GM18526 (cell line): ENCODE results near the gene RECK.

Experiments
- POLR2A ChIP-seq: IDR thresholded peaks from 3 replicates; pipeline ENCODE4 v1.6.1; 2011; ENCODE audit not compliant: insufficient read length; ENCODE audit errors: extremely low read depth

The RECK gene

GRCh38 chr9:36151316-36152210, 114.8 kb downstream of the RECK start:
- peak; percentile 57 for TF ChIP-seq POLR2A

- no peak for TF ChIP-seq POLR2A
These were observed 116.2 kb downstream of the RECK start for GRCh38 chr9:36152741-36153438.

GRCh38 chr9:36153746-36154145, 117.0 kb downstream of the RECK start:
- TF ChIP-seq POLR2A = no peak

- TF ChIP-seq POLR2A = no peak
These were observed 117.7 kb downstream of the RECK start for GRCh38 chr9:36154331-36154952.

GRCh38 chr9:36156116-36156515, 119.4 kb downstream of the RECK start:
- no peak for TF ChIP-seq POLR2A

- TF ChIP-seq POLR2A = no peak
These were observed 121.4 kb downstream of the RECK start for GRCh38 chr9:36158122-36158521.

GRCh38 chr9:36158917-36159316, 122.2 kb downstream of the RECK start:
- no peak for TF ChIP-seq POLR2A

GRCh38 chr9:36161187-36161586, 124.5 kb downstream of the RECK start:
- TF ChIP-seq POLR2A = no peak

- TF ChIP-seq POLR2A = no peak
These were observed 125.6 kb downstream of the RECK start for GRCh38 chr9:36162211-36162738.

- no peak for TF ChIP-seq POLR2A
These were observed 126.5 kb downstream of the RECK start for GRCh38 chr9:36163049-36163785.

GRCh38 chr9:36163786-36164170, 127.1 kb downstream of the RECK start:
- TF ChIP-seq POLR2A = no peak

- no peak for TF ChIP-seq POLR2A
These were observed 127.7 kb downstream of the RECK start for GRCh38 chr9:36164372-36164771.

GRCh38 chr9:36164989-36165388, 128.3 kb downstream of the RECK start:
- no peak for TF ChIP-seq POLR2A

- TF ChIP-seq POLR2A = no peak
These were observed 129.1 kb downstream of the RECK start for GRCh38 chr9:36165826-36166167.
